LNCaP clone FGC (cell line): Measurements from ENCODE around the gene ADGRL4.
A peak's percentile ranks its signal among the peaks of the same experiment; 100 is the strongest.

ENCODE experiments used
- DNase-seq: peaks from one replicate; pipeline ENCODE4 v3.0.0-alpha.2; 2011; ENCODE audit warnings: low read depth
- H3K4me3 ChIP-seq: 2 replicates; pipeline ENCODE4 v1.5.1; 2011; ENCODE audit warnings: mild to moderate bottlenecking, low read depth, low read length, control low read depth
- CTCF ChIP-seq: IDR thresholded peaks from 2 replicates; pipeline ENCODE4 v1.5.1; 2012; ENCODE audit warnings: mild to moderate bottlenecking; ENCODE audit not compliant: control insufficient read depth, insufficient read depth; ENCODE audit errors: extremely low read depth

The ADGRL4 gene

DNA sequence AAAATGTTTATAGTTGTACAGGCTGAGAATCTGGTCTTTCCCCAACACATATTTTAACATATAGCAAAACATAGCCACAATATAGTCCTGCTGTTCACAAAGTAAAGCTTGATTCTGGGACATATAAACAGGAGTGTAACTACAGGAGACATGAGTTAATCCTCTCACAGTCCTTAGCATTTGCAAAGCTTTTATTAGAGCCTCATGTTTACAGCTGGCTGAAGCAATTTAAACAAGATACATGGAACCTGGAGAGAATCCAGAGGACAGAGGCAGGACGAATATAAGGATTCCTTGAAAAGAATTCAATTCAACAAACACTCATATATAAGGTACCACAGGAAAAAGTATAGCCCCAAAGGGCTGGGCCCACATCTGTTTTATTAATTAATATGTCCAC is 163.4 kb downstream of the ADGRL4 start:
- TF ChIP-seq CTCF: no peak
- no peak overlapping the region for H3K4me3 ChIP-seq
- peak; percentile 70 for DNase-seq

- TF ChIP-seq CTCF: no peak
- DNase-seq: peak; percentile 26
- H3K4me3 ChIP-seq: no peak overlapping the region
Observed at GRCh38 chr1:78840453-78841271, 165.9 kb downstream of the ADGRL4 start.
